MM.1S (cell line): ENCODE data around the gene MBTPS2.

Experiments used
- DNase-seq: peaks from one replicate; pipeline ENCODE4 v3.0.0-alpha.2; 2015
- H2AFZ ChIP-seq: fragments of 300-600 bp; sonication (generic); 2 replicates; pipeline ENCODE4 v1.6.0; 2016; ENCODE audit warnings: antibody characterized with exemption, low read length
- H3F3A ChIP-seq: fragments of 300-600 bp; sonication (generic); 2 replicates; pipeline ENCODE4 v1.6.1; 2016; ENCODE audit warnings: mild to moderate bottlenecking, antibody characterized with exemption, low read length, moderate library complexity, mixed read lengths; ENCODE audit not compliant: insufficient read depth
- H3K27ac ChIP-seq: fragments of 300-600 bp; sonication (generic); 2 replicates; pipeline ENCODE4 v1.5.1; 2016; ENCODE audit warnings: mild to moderate bottlenecking, low read length
- H3K27me3 ChIP-seq: fragments of 300-600 bp; sonication (generic); replicated peaks from 2 replicates; pipeline ENCODE4 v1.6.0; 2016; ENCODE audit warnings: low read length; ENCODE audit not compliant: insufficient read depth
- H3K36me3 ChIP-seq: fragments of 300-600 bp; sonication (generic); replicated peaks from 2 replicates; pipeline ENCODE4 v1.6.1; 2016; ENCODE audit warnings: mild to moderate bottlenecking, low read length, mixed read lengths; ENCODE audit not compliant: insufficient read depth
- H3K4me1 ChIP-seq: fragments of 300-600 bp; sonication (generic); 2 replicates; pipeline ENCODE4 v1.6.1; 2016; ENCODE audit warnings: low read length, mixed read lengths
- H3K4me2 ChIP-seq: fragments of 300-600 bp; sonication (generic); 2 replicates; pipeline ENCODE4 v1.6.0; 2016; ENCODE audit warnings: low read depth, low read length
- H3K4me3 ChIP-seq: fragments of 300-600 bp; sonication (generic); 2 replicates; pipeline ENCODE4 v1.5.1; 2016; ENCODE audit warnings: low read length, mixed read lengths
- H3K79me2 ChIP-seq: fragments of 300-600 bp; sonication (generic); 2 replicates; pipeline ENCODE4 v1.6.1; 2016; ENCODE audit warnings: mixed run types, low read length, mixed read lengths
- H3K9ac ChIP-seq: fragments of 300-600 bp; sonication (generic); 2 replicates; pipeline ENCODE4 v1.6.1; 2016; ENCODE audit warnings: low read length, mixed read lengths
- H3K9me2 ChIP-seq: fragments of 300-600 bp; sonication (generic); replicated peaks from 2 replicates; pipeline ENCODE4 v1.6.1; 2016; ENCODE audit warnings: mild to moderate bottlenecking, low read length, mixed read lengths; ENCODE audit not compliant: insufficient read depth
- H3K9me3 ChIP-seq: fragments of 300-600 bp; sonication (generic); replicated peaks from 2 replicates; pipeline ENCODE4 v1.6.1; 2016; ENCODE audit warnings: mild to moderate bottlenecking, low read length, mixed read lengths; ENCODE audit not compliant: insufficient read depth
- H4K20me1 ChIP-seq: fragments of 300-600 bp; sonication (generic); 2 replicates; pipeline ENCODE4 v1.6.1; 2016; ENCODE audit warnings: mild to moderate bottlenecking, low read length, moderate library complexity, mixed read lengths; ENCODE audit not compliant: insufficient read depth
- CTCF ChIP-seq: fragments of 300-600 bp; sonication (generic); IDR thresholded peaks from 2 replicates; pipeline ENCODE4 v1.5.1; 2016; ENCODE audit warnings: antibody characterized with exemption, low read length, mixed read lengths
- EZH2 ChIP-seq: fragments of 300-600 bp; sonication (generic); optimal IDR thresholded peaks from 2 replicates; pipeline ENCODE3; 2017; ENCODE audit warnings: low read depth, mild to moderate bottlenecking, antibody characterized with exemption, low read length, mixed read lengths
- EZH2phosphoT487 ChIP-seq: fragments of 300-600 bp; sonication (generic); IDR thresholded peaks from 2 replicates; pipeline ENCODE4 v1.6.1; 2018; ENCODE audit warnings: antibody characterized with exemption, low read length

Gene MBTPS2

GRCh38 chrX:21839334-21840192, at the start of gene MBTPS2:
MBTPS2 (plus strand) TSS chrX:21839617; CDS start chrX:21839735, 118 bp downstream.
- peaks cover 13% of the 10 kb centered on the region for H3K79me2 ChIP-seq
- H3K9ac ChIP-seq: peak within 1 kb of the TSS; percentile 92
- H3K27me3 ChIP-seq: no peaks in the 10 kb centered on the region
- no peaks in the 10 kb centered on the region for H3K9me3 ChIP-seq
- no peaks in the 10 kb centered on the region for H3K4me1 ChIP-seq
- no peaks in the 10 kb centered on the region for H3K36me3 ChIP-seq
- TF ChIP-seq CTCF (no peak), EZH2phosphoT487 (no peak), EZH2 (no peak)
- H3K9me2 ChIP-seq: no peaks in the 10 kb centered on the region
- peak within 1 kb of the TSS; percentile 73 for H3K4me3 ChIP-seq
- H3K4me2 ChIP-seq: peak within 1 kb of the TSS; percentile 85
- no peaks in the 10 kb centered on the region for H4K20me1 ChIP-seq
- no peaks in the 10 kb centered on the region for H3F3A ChIP-seq
- DNase-seq: peak; percentile 82
- H2AFZ ChIP-seq: peak within 1 kb of the TSS; percentile 69
- H3K27ac ChIP-seq: peak within 1 kb of the TSS; percentile 49; the same call in 1 of the 2 replicates

GRCh38 chrX:21798677-21799219, 40.7 kb upstream of the MBTPS2 start:
- Histone ChIP-seq H3K4me2 (no peak overlapping the region), H3F3A (no peaks in the 10 kb centered on the region), H2AFZ (no peak overlapping the region), H3K9me3 (no peaks in the 10 kb centered on the region), H4K20me1 (no peaks in the 10 kb centered on the region), H3K79me2 (no peaks in the 10 kb centered on the region), H3K36me3 (no peaks in the 10 kb centered on the region), H3K27ac (no peak overlapping the region), H3K27me3 (no peaks in the 10 kb centered on the region), H3K9me2 (no peaks in the 10 kb centered on the region), H3K9ac (no peak overlapping the region), H3K4me1 (no peaks in the 10 kb centered on the region), H3K4me3 (no peak overlapping the region)
- no peak for TF ChIP-seq CTCF
- TF ChIP-seq EZH2: no peak
- TF ChIP-seq EZH2phosphoT487: no peak
- no peak for DNase-seq

GRCh38 chrX:21799767-21800166, 39.6 kb upstream of the MBTPS2 start:
- Histone ChIP-seq H3K4me2 (no peak overlapping the region), H3K79me2 (no peaks in the 10 kb centered on the region), H3K9ac (no peak overlapping the region), H3F3A (no peaks in the 10 kb centered on the region), H3K9me2 (no peaks in the 10 kb centered on the region), H3K36me3 (no peaks in the 10 kb centered on the region), H4K20me1 (no peaks in the 10 kb centered on the region), H3K4me1 (no peaks in the 10 kb centered on the region), H3K4me3 (no peak overlapping the region), H3K9me3 (no peaks in the 10 kb centered on the region), H2AFZ (no peak overlapping the region), H3K27ac (no peak overlapping the region), H3K27me3 (no peaks in the 10 kb centered on the region)
- no peak for DNase-seq
- TF ChIP-seq CTCF (no peak), EZH2phosphoT487 (no peak), EZH2 (no peak)
